ENCODE data around the gene LMTK2.

LMTK2 gene

GRCh38 chr7:98149116-98149692 is 42.5 kb downstream of the LMTK2 start:
- no peak overlapping the region for H3K9ac ChIP-seq
- H3K36me3 ChIP-seq (ENCODE audit: control insufficient read depth, insufficient read depth, low read length), result no peaks in the 10 kb centered on the region
- no peaks in the 10 kb centered on the region for H3K27me3 ChIP-seq (ENCODE audit: control insufficient read depth, insufficient read depth, low read length)
- no peaks in the 10 kb centered on the region for H3K4me1 ChIP-seq
- no peak overlapping the region for H2AFZ ChIP-seq
- TF ChIP-seq, protein P1, sequence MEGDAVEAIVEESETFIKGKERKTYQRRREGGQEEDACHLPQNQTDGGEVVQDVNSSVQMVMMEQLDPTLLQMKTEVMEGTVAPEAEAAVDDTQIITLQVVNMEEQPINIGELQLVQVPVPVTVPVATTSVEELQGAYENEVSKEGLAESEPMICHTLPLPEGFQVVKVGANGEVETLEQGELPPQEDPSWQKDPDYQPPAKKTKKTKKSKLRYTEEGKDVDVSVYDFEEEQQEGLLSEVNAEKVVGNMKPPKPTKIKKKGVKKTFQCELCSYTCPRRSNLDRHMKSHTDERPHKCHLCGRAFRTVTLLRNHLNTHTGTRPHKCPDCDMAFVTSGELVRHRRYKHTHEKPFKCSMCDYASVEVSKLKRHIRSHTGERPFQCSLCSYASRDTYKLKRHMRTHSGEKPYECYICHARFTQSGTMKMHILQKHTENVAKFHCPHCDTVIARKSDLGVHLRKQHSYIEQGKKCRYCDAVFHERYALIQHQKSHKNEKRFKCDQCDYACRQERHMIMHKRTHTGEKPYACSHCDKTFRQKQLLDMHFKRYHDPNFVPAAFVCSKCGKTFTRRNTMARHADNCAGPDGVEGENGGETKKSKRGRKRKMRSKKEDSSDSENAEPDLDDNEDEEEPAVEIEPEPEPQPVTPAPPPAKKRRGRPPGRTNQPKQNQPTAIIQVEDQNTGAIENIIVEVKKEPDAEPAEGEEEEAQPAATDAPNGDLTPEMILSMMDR (IDR thresholded peaks at IDR 0.05), result no peak
- H3K79me2 ChIP-seq, result peaks cover 25% of the 10 kb centered on the region
- H3K27ac ChIP-seq, result no peak overlapping the region
- H3K4me2 ChIP-seq (ENCODE audit: low read length), result no peak overlapping the region
- no peaks in the 10 kb centered on the region for H3K9me3 ChIP-seq (ENCODE audit: control insufficient read depth, low read length)
- H3K4me3 ChIP-seq (ENCODE audit: low read depth, low read length), result no peak overlapping the region

GRCh38 chr7:98151884-98152283 is 45.2 kb downstream of the LMTK2 start:
- H3K4me3 ChIP-seq (ENCODE audit: low read depth, low read length), result no peak overlapping the region
- H3K4me1 ChIP-seq, result no peaks in the 10 kb centered on the region
- no peak overlapping the region for H3K27ac ChIP-seq
- H2AFZ ChIP-seq, result no peak overlapping the region
- H3K27me3 ChIP-seq (ENCODE audit: control insufficient read depth, insufficient read depth, low read length), result no peaks in the 10 kb centered on the region
- H3K4me2 ChIP-seq (ENCODE audit: low read length), result no peak overlapping the region
- TF ChIP-seq, protein P1 (IDR thresholded peaks at IDR 0.05), result no peak
- no peak overlapping the region for H3K9ac ChIP-seq
- no peaks in the 10 kb centered on the region for H3K9me3 ChIP-seq (ENCODE audit: control insufficient read depth, low read length)
- no peaks in the 10 kb centered on the region for H3K36me3 ChIP-seq (ENCODE audit: control insufficient read depth, insufficient read depth, low read length)
- peaks cover 25% of the 10 kb centered on the region for H3K79me2 ChIP-seq

DNA sequence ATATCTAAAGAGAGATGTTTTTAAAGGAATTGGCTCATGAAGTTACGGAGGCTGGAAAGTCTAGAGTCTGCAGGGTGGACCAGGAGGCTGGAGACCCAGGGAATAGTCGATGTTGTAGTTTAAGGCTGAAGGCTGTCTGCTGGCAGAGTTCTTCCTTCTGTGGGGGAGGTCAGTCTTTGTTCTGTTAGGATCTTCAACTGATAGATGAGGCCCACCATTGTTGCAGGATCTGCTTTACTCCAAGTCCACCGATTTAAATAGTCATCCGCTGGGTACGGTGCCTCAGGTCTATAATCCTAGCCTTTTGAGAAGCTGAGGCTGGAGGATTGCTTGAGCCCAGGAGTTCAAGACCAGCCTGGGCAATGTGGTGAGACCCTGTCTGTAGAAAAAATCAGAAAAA is 50.0 kb downstream of the LMTK2 start:
- H3K27ac ChIP-seq, result no peak overlapping the region
- no peaks in the 10 kb centered on the region for H3K4me1 ChIP-seq
- no peak overlapping the region for H2AFZ ChIP-seq
- no peak overlapping the region for H3K4me3 ChIP-seq (ENCODE audit: low read depth, low read length)
- H3K79me2 ChIP-seq, result peaks cover 8% of the 10 kb centered on the region
- no peaks in the 10 kb centered on the region for H3K27me3 ChIP-seq (ENCODE audit: control insufficient read depth, insufficient read depth, low read length)
- no peak overlapping the region for H3K9ac ChIP-seq
- TF ChIP-seq, protein P1 (IDR thresholded peaks at IDR 0.05), result no peak
- no peaks in the 10 kb centered on the region for H3K9me3 ChIP-seq (ENCODE audit: control insufficient read depth, low read length)
- H3K4me2 ChIP-seq (ENCODE audit: low read length), result no peak overlapping the region
- no peaks in the 10 kb centered on the region for H3K36me3 ChIP-seq (ENCODE audit: control insufficient read depth, insufficient read depth, low read length)

DNA sequence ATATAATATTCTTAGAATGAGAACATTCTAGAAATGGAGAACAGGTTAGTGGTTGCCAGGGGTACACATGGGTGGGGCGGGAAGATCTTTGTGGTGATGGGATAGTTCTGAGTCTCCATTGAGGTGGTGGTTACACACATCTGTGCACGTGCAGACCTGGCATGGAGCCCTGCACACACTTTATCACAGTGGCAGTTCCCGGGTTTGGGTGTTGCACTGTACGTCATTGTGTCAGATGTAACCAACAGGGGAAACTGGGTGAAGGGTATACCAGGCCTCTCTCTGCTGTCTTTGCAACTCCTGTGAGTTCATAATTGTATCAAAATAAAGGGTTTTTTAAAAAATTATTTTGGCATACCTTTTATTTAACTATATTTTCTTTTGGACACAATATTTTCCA is 51.1 kb downstream of the LMTK2 start:
- no peaks in the 10 kb centered on the region for H3K9me3 ChIP-seq (ENCODE audit: control insufficient read depth, low read length)
- H3K4me1 ChIP-seq, result no peaks in the 10 kb centered on the region
- no peak overlapping the region for H3K27ac ChIP-seq
- TF ChIP-seq, protein P1 (IDR thresholded peaks at IDR 0.05), result no peak
- H3K79me2 ChIP-seq, result no peaks in the 10 kb centered on the region
- no peak overlapping the region for H3K9ac ChIP-seq
- H3K4me3 ChIP-seq (ENCODE audit: low read depth, low read length), result no peak overlapping the region
- H3K36me3 ChIP-seq (ENCODE audit: control insufficient read depth, insufficient read depth, low read length), result no peaks in the 10 kb centered on the region
- H2AFZ ChIP-seq, result no peak overlapping the region
- no peaks in the 10 kb centered on the region for H3K27me3 ChIP-seq (ENCODE audit: control insufficient read depth, insufficient read depth, low read length)
- no peak overlapping the region for H3K4me2 ChIP-seq (ENCODE audit: low read length)

GRCh38 chr7:98162758-98163157 is 56.1 kb downstream of the LMTK2 start:
- H3K9me3 ChIP-seq (ENCODE audit: control insufficient read depth, low read length), result no peaks in the 10 kb centered on the region
- no peak overlapping the region for H2AFZ ChIP-seq
- no peak overlapping the region for H3K9ac ChIP-seq
- peaks cover 5% of the 10 kb centered on the region for H3K79me2 ChIP-seq
- H3K4me2 ChIP-seq (ENCODE audit: low read length), result no peak overlapping the region
- TF ChIP-seq, protein P1 (IDR thresholded peaks at IDR 0.05), result no peak
- no peaks in the 10 kb centered on the region for H3K36me3 ChIP-seq (ENCODE audit: control insufficient read depth, insufficient read depth, low read length)
- H3K4me3 ChIP-seq (ENCODE audit: low read depth, low read length), result no peak overlapping the region
- H3K27me3 ChIP-seq (ENCODE audit: control insufficient read depth, insufficient read depth, low read length), result no peaks in the 10 kb centered on the region
- H3K27ac ChIP-seq, result no peak overlapping the region
- peaks cover 15% of the 10 kb centered on the region for H3K4me1 ChIP-seq

All from parathyroid adenoma (tissue), 2 donors.